ENCODE measurements around the gene IFNAR1.
"Not testable (repeated sequence)": the region's sequence is repeated elsewhere in the genome, so short reads cannot be mapped to it uniquely, and the experiment has no call there.

DNA sequence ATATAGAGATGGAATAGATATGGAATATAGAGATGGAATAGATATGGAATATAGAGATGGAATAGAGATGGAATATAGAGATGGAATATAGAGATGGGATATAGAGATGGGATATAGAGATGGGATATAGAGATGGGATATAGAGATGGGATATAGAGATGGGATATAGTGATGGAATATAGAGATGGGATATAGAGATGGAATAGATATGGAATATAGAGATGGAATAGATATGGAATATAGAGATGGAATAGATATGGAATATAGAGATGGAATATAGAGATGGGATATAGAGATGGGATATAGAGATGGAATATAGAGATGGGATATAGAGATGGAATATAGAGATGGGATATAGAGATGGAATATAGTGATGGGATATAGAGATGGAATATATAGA, 1.2 kb upstream of the IFNAR1 start:
- TF ChIP-seq, protein P1, sequence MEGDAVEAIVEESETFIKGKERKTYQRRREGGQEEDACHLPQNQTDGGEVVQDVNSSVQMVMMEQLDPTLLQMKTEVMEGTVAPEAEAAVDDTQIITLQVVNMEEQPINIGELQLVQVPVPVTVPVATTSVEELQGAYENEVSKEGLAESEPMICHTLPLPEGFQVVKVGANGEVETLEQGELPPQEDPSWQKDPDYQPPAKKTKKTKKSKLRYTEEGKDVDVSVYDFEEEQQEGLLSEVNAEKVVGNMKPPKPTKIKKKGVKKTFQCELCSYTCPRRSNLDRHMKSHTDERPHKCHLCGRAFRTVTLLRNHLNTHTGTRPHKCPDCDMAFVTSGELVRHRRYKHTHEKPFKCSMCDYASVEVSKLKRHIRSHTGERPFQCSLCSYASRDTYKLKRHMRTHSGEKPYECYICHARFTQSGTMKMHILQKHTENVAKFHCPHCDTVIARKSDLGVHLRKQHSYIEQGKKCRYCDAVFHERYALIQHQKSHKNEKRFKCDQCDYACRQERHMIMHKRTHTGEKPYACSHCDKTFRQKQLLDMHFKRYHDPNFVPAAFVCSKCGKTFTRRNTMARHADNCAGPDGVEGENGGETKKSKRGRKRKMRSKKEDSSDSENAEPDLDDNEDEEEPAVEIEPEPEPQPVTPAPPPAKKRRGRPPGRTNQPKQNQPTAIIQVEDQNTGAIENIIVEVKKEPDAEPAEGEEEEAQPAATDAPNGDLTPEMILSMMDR (IDR thresholded peaks at IDR 0.05; ENCODE audit: poor library complexity), result not testable (repeated sequence)
- not testable (repeated sequence) for TF ChIP-seq EZH2 (IDR thresholded peaks at IDR 0.05; ENCODE audit: borderline replicate concordance)

All from hepatocyte (in vitro differentiated cells).